GM23248 (cell line): Measurements from ENCODE around the gene TICAM2. TPM values are rescaled to one million over a fixed set of nuclear protein-coding genes. Genes with fewer than 3 reads are reported as not detected.

Source experiments
- DNase-seq: peaks from one replicate; pipeline ENCODE4 v3.0.0-alpha.2; 2015
- H2AFZ ChIP-seq: fragments of 200-600 bp; sonication (generic); 2 replicates; pipeline ENCODE4 v1.6.1; 2016; ENCODE audit warnings: antibody characterized with exemption
- H3F3A ChIP-seq: fragments of 200-600 bp; sonication (generic); 2 replicates; pipeline ENCODE4 v1.6.1; 2016; ENCODE audit warnings: mild to moderate bottlenecking, antibody characterized with exemption, mixed run types; ENCODE audit not compliant: insufficient read depth
- H3K27ac ChIP-seq: fragments of 200-600 bp; sonication (generic); 2 replicates; pipeline ENCODE4 v1.5.1; 2016; ENCODE audit warnings: mild to moderate bottlenecking
- H3K27me3 ChIP-seq: fragments of 200-600 bp; sonication (generic); replicated peaks from 2 replicates; pipeline ENCODE4 v1.6.1; 2016; ENCODE audit warnings: mild to moderate bottlenecking; ENCODE audit not compliant: insufficient read depth
- H3K36me3 ChIP-seq: fragments of 200-600 bp; sonication (generic); 2 replicates; pipeline ENCODE4 v1.6.1; 2016; ENCODE audit warnings: low read depth, mild to moderate bottlenecking
- H3K4me1 ChIP-seq: fragments of 200-600 bp; sonication (generic); 2 replicates; pipeline ENCODE4 v1.6.1; 2016; ENCODE audit warnings: mild to moderate bottlenecking; ENCODE audit not compliant: insufficient read depth
- H3K4me2 ChIP-seq: fragments of 200-600 bp; sonication (generic); one replicate; pipeline ENCODE4 v1.6.1; 2016; ENCODE audit warnings: mild to moderate bottlenecking; ENCODE audit not compliant: unreplicated experiment
- H3K4me3 ChIP-seq: fragments of 200-600 bp; sonication (generic); 2 replicates; pipeline ENCODE4 v1.5.1; 2016; ENCODE audit warnings: mild to moderate bottlenecking
- H3K79me2 ChIP-seq: fragments of 200-600 bp; sonication (generic); 2 replicates; pipeline ENCODE4 v1.6.1; 2016; ENCODE audit warnings: mild to moderate bottlenecking; ENCODE audit not compliant: insufficient read depth
- H3K9ac ChIP-seq: fragments of 200-600 bp; sonication (generic); 2 replicates; pipeline ENCODE4 v1.6.1; 2016; ENCODE audit warnings: mild to moderate bottlenecking
- H3K9me2 ChIP-seq: fragments of 200-600 bp; sonication (generic); 2 replicates; pipeline ENCODE4 v1.6.1; 2016; ENCODE audit warnings: mixed run types, mild to moderate bottlenecking, moderate library complexity; ENCODE audit not compliant: insufficient read depth
- H3K9me3 ChIP-seq: fragments of 200-600 bp; sonication (generic); one replicate; pipeline ENCODE4 v1.6.1; 2017; ENCODE audit warnings: low read depth
- H4K20me1 ChIP-seq: fragments of 200-600 bp; sonication (generic); 2 replicates; pipeline ENCODE4 v1.6.0; 2016; ENCODE audit not compliant: insufficient read depth
- EZH2 ChIP-seq: fragments of 200-600 bp; sonication (generic); IDR thresholded peaks from 2 replicates; pipeline ENCODE4 v1.6.1; 2018; ENCODE audit warnings: antibody characterized with exemption, mild to moderate bottlenecking; ENCODE audit not compliant: insufficient read depth, poor library complexity, severe bottlenecking
- EZH2phosphoT487 ChIP-seq: fragments of 200-600 bp; sonication (generic); IDR thresholded peaks from 2 replicates; pipeline ENCODE4 v1.6.1; 2018; ENCODE audit warnings: antibody characterized with exemption, moderate library complexity, mild to moderate bottlenecking, low read depth; ENCODE audit not compliant: insufficient read depth
- WGBS, 2 experiments: methylation state at CpG; one replicate each; pipeline ENCODE4 v1.1.6; 2015 to 2017; ENCODE audit warnings: low lambda C conversion rate in 2 of 2, low coverage in 1 of 2; ENCODE audit errors: missing lambda C conversion rate in 2 of 2; 5-methylcytosine and 5-hydroxymethylcytosine counted together
- in situ Hi-C: fragments of 300-500 bp; cut with MboI; formaldehyde crosslinking; loops from 2 replicates; pipeline ENCODE4 v1.15.0; 2020
- polyA plus RNA-seq: library from polyadenylated mRNA; unstranded; fragments of >200 nt; fragmentation: Nextera tagmentation; extraction: Ambion mirVana; gene quantifications from 2 replicates; pipeline ENCODE4 v1.2.1, GENCODE V29; 2016
- total RNA-seq: library from RNA; depleted of rRNA; stranded (reverse); fragments of >200 nt; shearing (Covaris generic); gene quantifications from 2 replicates; pipeline ENCODE4 v1.2.3, GENCODE V29; 2014

TICAM2 gene
- total and polyA plus RNA-seq, 2 experiments from 2014 or later: 1.9 to 11.3 TPM

DNA sequence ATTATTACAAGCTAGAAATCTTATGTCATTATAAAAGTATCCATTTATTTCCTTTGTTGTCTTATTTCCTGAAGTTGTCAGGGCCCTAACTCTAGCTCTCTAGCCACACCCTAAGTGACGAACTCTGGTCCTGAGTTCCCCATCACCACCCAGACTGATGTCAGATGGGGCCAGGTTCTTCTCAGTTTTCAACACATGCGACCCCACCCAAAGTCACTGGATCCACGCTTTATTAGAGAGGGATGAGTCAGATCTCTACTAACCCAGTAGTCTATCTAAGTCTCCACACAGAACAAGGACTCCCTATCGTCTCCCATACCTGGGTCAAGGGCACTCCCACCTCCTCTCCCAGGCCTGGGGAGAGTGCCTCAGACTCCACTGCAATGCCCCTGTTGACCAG lies 50.9 kb downstream of the TICAM2 start:
- no peaks in the 10 kb centered on the region for H3K27me3 ChIP-seq
- no peaks in the 10 kb centered on the region for H3K36me3 ChIP-seq
- H2AFZ ChIP-seq: peak overlapping the region; percentile 27; the same call in 1 of the 2 replicates
- in situ Hi-C loops: no loop called here
- peaks cover 7% of the 10 kb centered on the region; the same call in 1 of the 2 replicates for H3K4me1 ChIP-seq
- H3K4me3 ChIP-seq: no peak overlapping the region
- WGBS, 2 experiments: 13 to 30% methylated on average over 4 of the region's 4 CpGs
- no peaks in the 10 kb centered on the region for H3K9me2 ChIP-seq
- no peaks in the 10 kb centered on the region for H3K79me2 ChIP-seq
- H3F3A ChIP-seq: no peaks in the 10 kb centered on the region
- no peak overlapping the region for H3K27ac ChIP-seq
- H3K9me3 ChIP-seq: no peaks in the 10 kb centered on the region
- DNase-seq: peak; percentile 57
- H3K9ac ChIP-seq: no peak overlapping the region
- H4K20me1 ChIP-seq: no peaks in the 10 kb centered on the region
- no peak for TF ChIP-seq EZH2
- TF ChIP-seq EZH2phosphoT487: no peak
- no peak overlapping the region for H3K4me2 ChIP-seq

- in situ Hi-C loops: no loop called here
- Histone ChIP-seq H3K27ac (no peak overlapping the region), H3K9me2 (no peaks in the 10 kb centered on the region), H3K9ac (no peak overlapping the region), H3K4me3 (no peak overlapping the region), H2AFZ (no peak overlapping the region), H3K79me2 (no peaks in the 10 kb centered on the region), H3F3A (no peaks in the 10 kb centered on the region), H3K9me3 (no peaks in the 10 kb centered on the region), H3K36me3 (no peaks in the 10 kb centered on the region), H4K20me1 (no peaks in the 10 kb centered on the region), H3K27me3 (no peaks in the 10 kb centered on the region), H3K4me2 (no peak overlapping the region), H3K4me1 (peaks cover 7% of the 10 kb centered on the region; the same call in 1 of the 2 replicates)
- WGBS, 2 experiments: 81 to 85% methylated on average over 3 of the region's 3 CpGs
- TF ChIP-seq EZH2phosphoT487: no peak
- no peak for TF ChIP-seq EZH2
- no peak for DNase-seq
Measured at GRCh38 chr5:115549154-115549553, 53.1 kb downstream of the TICAM2 start.

GRCh38 chr5:115548683-115549082 lies 53.6 kb downstream of the TICAM2 start:
- Histone ChIP-seq H3K4me2 (no peak overlapping the region), H3K27me3 (no peaks in the 10 kb centered on the region), H3K79me2 (peaks cover 3% of the 10 kb centered on the region), H3K27ac (no peak overlapping the region), H3K9ac (no peak overlapping the region), H2AFZ (no peak overlapping the region), H3K4me3 (no peak overlapping the region), H3F3A (peaks cover 2% of the 10 kb centered on the region; the same call in 1 of the 2 replicates), H3K9me3 (no peaks in the 10 kb centered on the region), H3K36me3 (no peaks in the 10 kb centered on the region), H3K4me1 (peaks cover 7% of the 10 kb centered on the region; the same call in 1 of the 2 replicates), H3K9me2 (no peaks in the 10 kb centered on the region), H4K20me1 (no peaks in the 10 kb centered on the region)
- DNase-seq: no peak
- 88% methylated on average over 4 of the region's 4 CpGs for WGBS, 2 experiments
- in situ Hi-C loops: no loop called here
- TF ChIP-seq EZH2phosphoT487 (no peak), EZH2 (no peak)

- H3K4me1 ChIP-seq: peaks cover 5% of the 10 kb centered on the region
- H4K20me1 ChIP-seq: peaks cover 10% of the 10 kb centered on the region; the same call in 1 of the 2 replicates
- no peak for DNase-seq
- in situ Hi-C loops: no loop called here
- no peaks in the 10 kb centered on the region for H3K27me3 ChIP-seq
- H3K9me3 ChIP-seq: no peaks in the 10 kb centered on the region
- H3K9ac ChIP-seq: peak overlapping the region; percentile 65
- H3K9me2 ChIP-seq: no peaks in the 10 kb centered on the region
- peak overlapping the region; percentile 93 for H2AFZ ChIP-seq
- H3K4me2 ChIP-seq: peak overlapping the region; percentile 50
- WGBS, 2 experiments: 98 to 99% methylated on average over 9 of the region's 9 CpGs
- TF ChIP-seq EZH2phosphoT487 (no peak), EZH2 (no peak)
- H3K79me2 ChIP-seq: peaks cover 35% of the 10 kb centered on the region
- H3K27ac ChIP-seq: peak overlapping the region; percentile 75
- H3K36me3 ChIP-seq: peaks cover 8% of the 10 kb centered on the region; the same call in 1 of the 2 replicates
- H3K4me3 ChIP-seq: peak overlapping the region; percentile 59
- H3F3A ChIP-seq: peaks cover 19% of the 10 kb centered on the region
Measured at GRCh38 chr5:115545351-115545882, 56.9 kb downstream of the TICAM2 start.
